GM18868 (cell line): ENCODE data around the gene PPP2R5D.
"Not testable (repeated sequence)": the region's sequence is repeated elsewhere in the genome, so short reads cannot be mapped to it uniquely, and the experiment has no call there.

ENCODE experiments used
- ATAC-seq: cut with Tn5 transposase; IDR thresholded peaks from one replicate; pipeline ENCODE4 v1.9.1; 2021; ENCODE audit warnings: mild to moderate bottlenecking, moderate library complexity; ENCODE audit not compliant: unreplicated experiment

The PPP2R5D gene

DNA sequence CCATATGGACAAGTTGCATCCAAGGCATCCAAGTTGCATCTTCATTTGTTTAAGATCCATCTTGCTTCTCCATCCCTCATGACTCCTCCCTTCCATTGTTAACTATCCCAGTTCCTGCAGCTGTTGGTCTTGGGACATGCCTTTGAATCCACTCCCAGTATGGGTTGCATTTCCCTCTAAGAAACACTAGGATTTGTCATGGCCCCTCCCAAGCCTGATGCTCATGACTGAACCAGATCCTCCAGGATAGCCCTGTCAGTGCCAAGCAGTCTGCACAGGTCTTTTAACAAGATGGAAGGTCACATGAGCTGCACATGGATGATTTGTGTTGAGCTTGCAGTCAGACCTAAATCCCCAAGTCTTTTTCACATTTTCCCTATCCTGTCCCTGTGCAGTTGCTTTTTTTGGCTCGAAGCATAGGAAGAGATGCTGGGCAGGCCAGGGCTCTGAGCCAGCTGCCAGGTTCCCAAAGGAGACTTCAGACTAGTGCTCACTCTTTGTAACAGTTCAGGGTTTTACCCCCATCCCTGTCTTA is 4.2 kb downstream of the PPP2R5D start:
- no peak for ATAC-seq

DNA sequence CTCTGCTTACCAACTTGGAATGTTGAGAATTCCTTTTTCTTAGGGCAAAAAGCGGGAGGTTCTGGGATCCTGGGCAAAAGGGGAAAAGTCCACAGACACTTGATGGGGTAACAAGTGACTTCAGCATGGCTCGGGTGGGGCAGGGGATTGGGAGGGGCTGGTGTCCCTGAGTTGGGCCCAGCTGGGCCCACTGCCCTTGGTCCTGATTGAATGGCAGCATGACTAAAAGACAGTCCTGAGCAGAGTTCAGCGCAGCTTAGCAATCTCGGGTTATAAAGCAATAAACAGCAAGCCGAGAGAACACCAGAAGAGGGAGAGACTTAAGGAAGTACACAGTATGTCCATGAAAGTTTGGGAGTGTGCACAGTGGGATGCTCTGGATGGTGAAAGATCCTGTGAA is 5.6 kb downstream of the PPP2R5D start:
- no peak for ATAC-seq

DNA sequence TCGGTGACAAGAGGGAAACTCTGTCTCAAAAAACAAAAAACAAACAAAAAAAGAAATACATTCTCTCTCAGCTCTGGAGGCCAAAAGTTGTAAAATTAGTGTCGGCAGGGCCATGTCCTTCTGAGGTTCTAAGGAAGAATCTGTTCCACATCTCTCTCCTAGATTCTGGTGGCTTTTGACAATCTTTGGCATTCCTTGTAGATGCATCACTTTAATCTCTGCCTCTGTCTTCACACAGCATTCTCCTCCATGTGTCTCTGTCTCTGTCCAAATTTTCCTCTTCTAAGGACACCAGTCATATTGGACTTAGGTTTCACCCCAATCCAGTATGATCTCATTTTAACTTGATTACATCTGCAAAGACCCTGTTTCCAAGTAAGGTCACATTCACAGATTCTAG is 9.1 kb downstream of the PPP2R5D start:
- no peak for ATAC-seq

DNA sequence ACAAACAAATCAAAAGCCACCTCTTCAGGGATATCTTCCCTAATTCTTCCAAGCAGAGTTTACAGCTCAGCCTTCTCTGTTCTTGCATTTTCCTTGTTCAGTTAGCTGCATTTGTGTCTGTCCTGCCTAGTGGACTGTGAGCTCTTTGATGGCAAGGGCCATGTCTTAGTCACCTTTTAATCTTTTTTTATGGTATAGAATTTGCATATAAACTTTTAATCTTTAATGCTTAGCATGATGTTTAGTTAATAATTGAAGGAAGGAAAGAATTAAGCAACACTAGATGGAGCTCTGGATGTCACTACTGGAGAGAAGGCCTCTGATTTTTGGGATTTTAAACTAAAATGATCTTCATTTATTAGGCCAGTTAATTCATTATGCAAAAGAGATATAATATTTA is 12.1 kb downstream of the PPP2R5D start:
- no peak for ATAC-seq

DNA sequence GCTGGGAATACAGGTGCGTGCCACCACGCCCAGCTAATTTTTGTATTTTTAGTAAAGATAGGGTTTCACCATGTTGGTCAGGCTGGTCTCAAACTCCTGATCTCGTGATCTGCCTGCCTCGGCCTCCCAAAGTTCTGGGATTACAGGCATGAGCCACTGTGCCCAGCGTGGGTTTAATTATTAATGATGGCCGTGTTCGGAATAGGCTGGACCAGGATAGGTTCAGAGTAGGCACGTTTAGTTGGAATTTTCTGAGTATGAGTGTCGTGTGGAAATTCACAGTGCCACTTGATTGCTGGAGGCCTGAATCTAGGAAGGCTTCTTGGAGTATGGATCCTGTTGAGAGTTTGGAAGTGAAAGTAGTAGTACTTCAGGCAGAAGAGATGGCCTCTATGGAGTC is 13.8 kb downstream of the PPP2R5D start:
- not testable (repeated sequence) for ATAC-seq

DNA sequence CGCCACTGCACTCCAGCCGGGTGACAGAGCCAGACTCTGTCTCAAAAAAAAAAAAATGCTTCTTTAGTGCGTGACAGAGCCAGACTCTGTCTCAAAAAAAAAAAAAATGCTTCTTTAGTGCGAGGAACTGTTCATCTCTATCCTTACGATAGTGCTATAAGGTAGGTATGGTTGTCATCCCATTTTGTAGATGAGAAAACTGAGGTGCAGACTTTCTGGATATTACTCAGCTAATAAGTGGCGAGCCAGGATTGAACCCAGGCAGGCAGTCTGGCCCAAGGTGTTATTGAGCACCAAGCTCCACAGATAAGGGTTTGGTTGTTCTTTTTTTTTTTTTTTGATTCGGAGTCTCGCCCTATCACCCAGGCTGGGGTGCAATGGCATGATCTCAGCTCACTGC is 17.5 kb downstream of the PPP2R5D start:
- no peak for ATAC-seq

DNA sequence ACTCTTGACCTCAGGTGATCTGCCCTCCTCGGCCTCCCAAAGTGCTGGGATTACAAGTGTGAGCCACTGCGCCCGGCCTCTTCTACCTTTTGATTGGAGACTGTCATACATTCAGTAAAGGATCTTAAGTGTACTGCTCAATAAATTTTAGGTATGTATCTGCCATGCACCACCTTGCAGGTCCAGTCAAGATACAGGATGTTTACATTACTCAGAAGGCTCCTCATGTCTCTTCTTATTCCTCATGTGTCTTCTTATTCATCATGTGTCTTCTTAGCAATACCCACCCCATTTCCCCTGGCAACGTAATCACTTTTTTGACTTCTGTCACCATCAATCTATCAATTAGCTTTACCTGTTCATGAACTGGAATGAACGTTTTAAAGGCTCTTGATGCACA is 21.5 kb downstream of the PPP2R5D start:
- no peak for ATAC-seq

DNA sequence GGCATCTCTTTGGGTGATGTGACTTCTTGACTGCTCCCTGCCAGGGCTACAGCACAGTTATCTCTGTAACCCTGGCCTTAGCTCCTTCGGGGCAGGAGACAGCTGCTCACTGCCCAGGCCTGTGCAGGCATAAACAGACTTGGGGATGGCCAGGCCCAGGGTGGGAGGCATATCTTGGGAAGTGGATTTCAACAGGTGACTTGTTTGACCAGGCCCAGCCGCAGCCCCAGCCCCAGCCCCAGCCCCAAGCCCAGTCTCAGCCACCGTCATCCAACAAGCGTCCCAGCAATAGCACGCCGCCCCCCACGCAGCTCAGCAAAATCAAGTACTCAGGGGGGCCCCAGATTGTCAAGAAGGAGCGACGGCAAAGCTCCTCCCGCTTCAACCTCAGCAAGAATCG is 21.9 kb downstream of the PPP2R5D start:
- ATAC-seq: no peak

DNA sequence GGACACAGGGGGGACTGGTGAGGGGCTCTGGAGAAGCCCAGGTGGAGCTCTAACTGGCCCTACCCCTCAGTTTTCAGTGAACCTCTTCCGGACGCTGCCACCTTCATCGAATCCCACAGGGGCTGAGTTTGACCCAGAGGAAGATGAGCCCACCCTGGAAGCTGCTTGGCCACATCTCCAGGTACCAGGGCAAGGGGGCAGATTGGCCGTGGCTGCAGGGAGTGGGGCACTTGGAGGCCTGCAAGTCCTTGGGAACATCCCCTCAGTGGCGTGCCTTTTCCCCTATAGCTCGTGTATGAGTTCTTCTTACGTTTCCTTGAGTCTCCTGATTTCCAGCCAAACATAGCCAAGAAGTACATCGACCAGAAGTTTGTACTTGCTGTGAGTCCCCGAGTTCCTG is 22.8 kb downstream of the PPP2R5D start:
- no peak for ATAC-seq

DNA sequence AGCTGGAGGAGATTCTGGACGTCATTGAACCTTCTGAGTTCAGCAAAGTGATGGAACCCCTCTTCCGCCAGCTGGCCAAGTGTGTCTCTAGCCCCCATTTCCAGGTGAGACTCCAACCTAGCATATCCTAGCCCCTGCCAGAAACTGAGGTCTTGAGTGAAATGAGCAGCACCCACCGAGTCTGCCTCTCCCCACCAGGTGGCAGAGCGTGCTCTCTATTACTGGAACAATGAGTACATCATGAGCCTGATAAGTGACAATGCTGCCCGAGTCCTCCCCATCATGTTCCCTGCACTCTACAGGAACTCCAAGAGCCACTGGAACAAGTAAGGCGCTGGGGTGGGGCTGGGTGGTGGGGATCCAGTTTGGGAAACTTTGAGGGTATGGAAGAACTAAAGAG is 24.8 kb downstream of the PPP2R5D start:
- no peak for ATAC-seq

DNA sequence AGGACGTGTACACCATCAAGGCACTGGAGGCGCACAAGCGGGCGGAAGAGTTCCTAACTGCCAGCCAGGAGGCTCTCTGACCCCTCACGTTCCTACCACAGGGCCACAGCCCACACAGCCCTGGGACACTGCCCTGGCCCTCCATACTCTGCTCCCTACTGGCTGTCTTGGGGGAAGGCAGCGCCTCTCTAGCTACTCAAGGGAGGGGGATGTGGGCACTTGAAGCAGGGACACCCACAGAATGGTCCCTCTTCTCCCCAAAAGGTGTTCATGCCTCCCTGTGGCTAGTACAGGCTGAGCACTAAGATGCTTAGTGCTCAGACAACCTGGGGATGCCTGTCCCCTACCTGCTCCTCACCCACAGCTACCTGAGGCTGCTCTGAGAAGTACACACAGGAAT is 26.8 kb downstream of the PPP2R5D start:
- no peak for ATAC-seq

DNA sequence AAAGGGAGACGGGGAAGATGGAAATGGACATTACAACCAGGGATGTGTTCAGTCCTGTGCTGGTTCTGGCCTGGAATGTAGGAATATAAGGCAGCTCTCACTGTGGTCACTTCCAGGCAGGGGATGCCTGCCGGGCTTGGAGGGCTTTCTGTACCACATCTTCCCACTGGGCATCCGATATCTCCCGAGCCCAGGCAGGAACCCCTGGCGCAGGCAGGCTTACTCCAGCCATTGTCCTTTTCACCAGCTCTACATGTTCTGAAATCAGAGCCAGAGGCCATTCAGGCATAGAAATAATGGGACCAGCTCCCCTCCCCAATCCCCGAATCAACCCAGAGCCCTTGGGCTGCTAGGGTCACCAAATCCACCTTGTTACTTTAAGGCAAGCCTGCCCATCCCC is 28.0 kb downstream of the PPP2R5D start:
- no peak for ATAC-seq

DNA sequence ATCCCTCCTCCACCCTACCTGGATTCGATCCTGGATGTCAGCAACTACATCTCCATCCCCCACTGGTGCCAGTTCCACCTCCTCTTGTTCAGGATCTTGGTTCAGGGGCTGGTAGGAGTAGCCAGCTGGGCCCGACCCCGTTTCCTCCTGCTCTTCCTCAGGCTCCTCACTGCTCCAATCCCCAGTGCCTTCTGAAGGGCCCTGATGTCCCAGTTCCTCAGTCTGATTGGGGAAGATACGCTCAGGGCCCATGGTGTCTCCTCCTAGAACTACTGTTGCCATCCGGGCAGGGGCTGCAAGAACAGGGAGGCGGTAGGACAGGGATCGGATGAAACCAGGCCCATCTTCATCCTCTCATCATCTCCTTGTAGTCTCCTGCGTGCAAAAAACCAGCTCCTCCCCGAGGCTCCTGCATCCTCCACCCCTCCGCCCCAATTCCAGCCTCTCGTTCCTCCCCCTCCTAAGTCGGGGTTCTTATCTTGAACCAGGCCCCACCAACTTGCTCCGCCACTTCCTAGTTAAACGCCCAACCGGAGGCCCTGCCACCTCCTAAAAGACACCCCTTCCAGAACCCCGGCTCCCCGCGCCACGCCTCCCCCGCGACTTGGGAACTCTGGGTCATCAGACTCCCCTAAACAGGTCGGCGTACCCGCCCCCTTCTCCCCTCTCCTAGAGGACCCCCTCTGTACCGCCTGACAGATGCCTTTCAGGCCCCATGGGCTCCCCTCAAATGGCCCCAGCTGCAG is 28.9 kb downstream of the PPP2R5D start:
- peak; percentile 2 for ATAC-seq

DNA sequence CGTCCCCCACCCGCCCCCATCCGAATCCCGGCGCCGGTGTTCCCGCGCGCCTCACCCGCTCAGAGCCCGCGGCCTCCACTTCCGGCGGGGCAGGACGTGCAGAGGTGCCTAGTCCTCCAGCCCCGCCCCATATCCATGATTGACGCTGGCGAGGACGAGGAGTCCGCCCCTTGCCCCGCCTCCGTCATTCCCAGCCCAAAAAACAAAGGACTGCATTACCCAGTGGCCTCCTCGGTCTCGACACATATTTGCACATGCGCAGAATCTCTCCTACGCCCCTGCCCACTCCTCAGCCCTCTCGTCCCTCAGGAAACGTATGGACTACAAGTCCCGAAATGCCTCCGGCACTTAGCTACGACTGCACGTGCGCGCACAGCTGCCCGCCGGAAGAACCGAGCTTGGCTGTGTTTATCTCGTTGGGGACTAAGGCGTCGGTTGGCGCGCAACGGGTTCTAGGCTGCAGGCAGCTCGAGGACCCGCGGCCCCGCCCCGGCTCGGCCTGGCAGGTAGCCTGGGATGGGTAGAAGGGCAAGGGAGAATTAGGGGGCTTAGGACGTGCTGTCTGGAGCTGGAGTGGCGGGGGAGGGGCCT is 29.6 kb downstream of the PPP2R5D start, which contains the start of the genes KLHDC3 and MEA1:
Gene KLHDC3 (plus strand): TSS at position 407 of the 591 bp plus-strand sequence. CDS start 2,944 bp downstream, outside the sequence.
Gene MEA1 (minus strand): TSS at position 104 of the 591 bp plus-strand sequence. CDS start 133 bp downstream, outside the sequence.
- peak; percentile 91 for ATAC-seq

DNA sequence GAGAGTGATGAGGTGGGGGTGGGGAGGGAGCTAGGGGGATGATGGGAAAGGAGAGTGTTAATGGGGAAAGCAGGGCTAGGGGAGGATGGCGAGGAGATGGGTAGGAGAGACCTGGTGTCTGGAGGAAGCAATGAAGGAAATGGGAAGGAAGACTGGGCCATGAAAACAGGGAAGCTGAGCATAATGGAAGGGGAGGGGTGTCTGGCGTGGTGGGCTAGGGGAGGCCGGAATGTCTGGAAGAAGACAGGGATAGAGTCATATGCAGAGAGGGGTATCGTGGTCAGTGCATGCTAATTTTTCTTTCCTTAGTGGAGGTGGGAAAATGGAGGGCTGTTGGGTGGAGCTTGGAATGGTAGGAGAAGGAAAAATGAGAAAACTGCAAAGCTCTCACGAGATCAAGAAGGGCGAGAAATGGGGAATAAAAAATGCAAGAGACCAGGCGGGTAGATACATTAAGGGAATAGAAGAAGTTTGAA is 30.1 kb downstream of the PPP2R5D start:
- no peak for ATAC-seq

DNA sequence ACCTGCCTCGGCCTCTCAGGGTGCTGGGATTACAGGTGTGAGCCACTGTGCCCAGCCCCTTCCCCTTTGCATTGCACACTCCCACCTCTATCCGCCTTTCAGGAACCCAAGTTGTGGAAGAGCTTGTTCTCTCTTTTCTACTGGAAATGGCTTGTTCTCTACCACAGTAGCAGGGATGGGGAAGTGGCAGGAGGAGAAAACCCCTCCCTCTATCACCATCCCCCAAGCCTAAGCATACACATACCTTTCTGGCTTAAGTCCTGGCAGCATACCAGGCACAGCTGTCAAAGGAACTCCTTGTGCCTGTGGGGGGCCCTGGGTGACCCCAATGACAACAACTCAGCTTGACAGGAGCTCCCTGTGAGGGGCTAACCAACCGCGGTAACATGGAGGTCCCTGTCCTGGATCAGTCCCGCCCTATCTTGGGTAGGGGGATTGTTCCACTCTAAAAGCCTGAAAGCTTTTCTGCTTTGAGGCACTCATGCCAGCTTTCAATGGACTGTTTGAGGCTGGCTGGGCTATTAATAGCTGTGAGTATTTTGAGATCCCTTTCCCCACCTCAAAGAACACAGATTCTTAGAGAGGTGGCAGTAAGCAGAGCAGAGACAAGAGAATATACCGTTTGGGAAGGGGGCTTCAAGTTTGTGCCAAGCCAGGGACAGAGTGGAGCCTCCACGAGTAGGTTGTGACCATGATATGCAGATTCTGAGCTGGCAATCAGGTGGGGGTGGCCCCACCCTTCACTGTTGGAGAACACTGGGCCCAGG is 32.0 kb downstream of the PPP2R5D start:
- no peak for ATAC-seq

DNA sequence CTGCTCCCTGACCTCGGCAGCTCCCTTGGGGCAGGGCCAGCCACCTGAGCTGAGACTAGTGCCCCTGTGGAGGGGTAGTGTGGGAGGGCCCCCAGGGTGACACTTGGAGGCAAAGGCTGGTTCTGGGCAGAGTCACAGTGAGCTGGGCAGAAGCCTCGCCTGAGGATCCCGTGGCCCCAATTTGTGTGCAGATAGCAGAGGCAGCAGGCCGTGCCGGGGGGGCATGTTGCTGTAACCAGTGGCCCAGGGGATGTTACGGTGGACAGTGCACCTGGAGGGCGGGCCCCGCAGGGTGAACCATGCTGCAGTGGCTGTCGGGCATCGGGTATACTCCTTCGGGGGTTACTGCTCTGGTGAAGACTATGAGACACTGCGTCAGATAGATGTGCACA is 32.6 kb downstream of the PPP2R5D start:
- no peak for ATAC-seq

DNA sequence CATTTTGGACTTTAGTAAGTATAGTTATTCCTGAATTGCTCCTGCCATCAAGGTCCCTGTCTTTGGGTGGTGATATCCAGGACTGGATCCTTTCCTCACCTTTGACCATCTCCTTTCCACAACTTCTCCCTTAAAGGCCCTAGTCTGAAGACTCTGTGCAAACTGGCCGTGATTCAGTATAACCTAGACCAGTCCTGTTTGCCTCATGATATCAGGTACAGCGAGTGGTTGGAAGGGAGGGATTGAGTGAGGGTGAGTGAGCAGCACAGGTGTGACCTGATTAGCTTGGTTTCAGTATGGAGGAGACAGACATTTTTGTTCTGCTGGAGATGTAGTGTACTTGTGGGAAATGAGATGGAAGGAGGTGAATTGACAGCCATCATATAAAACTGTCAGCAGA is 34.8 kb downstream of the PPP2R5D start:
- no peak for ATAC-seq

DNA sequence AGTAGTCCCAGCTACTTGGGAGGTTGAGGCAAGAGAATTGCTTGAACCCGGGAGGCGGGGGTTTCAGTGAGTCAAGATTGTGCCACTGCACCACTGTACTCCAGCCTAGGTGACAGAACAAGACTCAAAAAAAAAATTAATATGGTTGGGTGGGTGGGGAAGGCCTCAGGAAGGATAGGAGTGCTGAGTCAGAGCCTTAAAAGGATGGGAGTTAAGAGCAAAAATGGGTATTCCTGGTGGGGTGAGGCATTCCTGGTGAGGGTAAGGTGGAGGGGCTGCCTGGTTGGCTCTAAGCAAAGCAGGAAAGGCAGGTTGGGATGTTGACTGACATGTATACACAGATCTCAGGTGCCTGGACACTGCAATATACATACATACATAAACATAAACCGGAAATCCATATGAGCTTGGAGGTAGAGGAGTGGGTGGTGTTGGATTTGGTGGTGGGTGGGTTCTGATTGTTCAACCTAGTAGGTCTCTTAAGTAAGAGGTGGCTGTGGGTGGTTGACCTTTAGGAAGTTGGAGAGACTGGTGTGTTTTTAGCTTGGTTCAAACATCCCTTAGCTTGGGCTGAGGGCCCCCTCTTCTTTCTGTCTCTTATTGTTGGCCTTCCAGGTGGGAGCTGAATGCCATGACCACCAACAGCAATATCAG is 35.8 kb downstream of the PPP2R5D start:
- no peak for ATAC-seq

DNA sequence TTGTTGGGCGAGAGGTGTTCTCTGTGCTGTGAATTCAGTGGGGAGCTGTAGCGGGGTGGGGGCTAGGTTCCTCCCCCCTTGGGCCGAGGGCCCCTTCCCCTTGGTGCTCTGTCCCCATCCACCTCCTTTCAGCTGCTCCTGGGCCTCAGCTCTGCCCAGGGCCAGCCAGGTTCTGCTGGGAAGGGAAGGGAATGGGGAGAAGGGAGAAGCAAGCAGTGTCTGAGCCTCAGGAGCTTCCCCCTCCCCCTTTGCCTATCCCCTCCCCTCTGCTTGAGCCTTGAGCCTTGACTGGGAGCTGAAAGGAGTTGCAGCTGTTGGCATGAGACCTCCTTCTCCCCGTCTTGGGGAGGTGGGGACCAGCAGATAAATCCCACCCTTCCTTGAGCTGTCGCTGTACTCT is 36.5 kb downstream of the PPP2R5D start:
- ATAC-seq: no peak
